ENCODE data around the gene NR2C2.
A peak's percentile ranks its signal among the peaks of the same experiment; 100 is the strongest.
"Not testable (repeated sequence)": the region's sequence is repeated elsewhere in the genome, so short reads cannot be mapped to it uniquely, and the experiment has no call there.

Gene NR2C2

GRCh38 chr3:14947100-14947885, at the start of gene NR2C2:
Gene NR2C2, plus strand, starts transcription at chr3:14947583. Its CDS starts 56,332 bp downstream, at chr3:15003915.
- peak; percentile 78 for DNase-seq

DNA sequence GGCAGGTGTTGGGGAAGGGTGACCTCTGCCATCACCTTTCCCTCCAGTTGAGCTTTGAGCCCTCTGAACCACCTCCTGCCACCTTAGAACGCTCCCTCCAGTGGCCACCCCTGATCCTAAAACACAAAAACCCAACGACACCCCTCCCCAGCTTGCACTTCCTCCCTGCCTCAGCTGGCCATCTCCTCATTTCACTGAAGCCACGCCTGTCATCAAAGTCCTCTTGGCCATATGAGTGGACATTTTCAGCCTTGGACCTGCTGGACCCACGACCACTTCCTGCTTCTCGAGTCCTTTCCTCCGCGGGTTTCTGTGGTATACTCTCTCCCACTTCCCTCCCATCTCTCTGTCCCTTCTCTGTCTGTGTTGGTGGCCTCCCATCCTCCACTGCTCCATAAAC, 48.5 kb upstream of the NR2C2 start:
- peak; percentile 15 for DNase-seq

DNA sequence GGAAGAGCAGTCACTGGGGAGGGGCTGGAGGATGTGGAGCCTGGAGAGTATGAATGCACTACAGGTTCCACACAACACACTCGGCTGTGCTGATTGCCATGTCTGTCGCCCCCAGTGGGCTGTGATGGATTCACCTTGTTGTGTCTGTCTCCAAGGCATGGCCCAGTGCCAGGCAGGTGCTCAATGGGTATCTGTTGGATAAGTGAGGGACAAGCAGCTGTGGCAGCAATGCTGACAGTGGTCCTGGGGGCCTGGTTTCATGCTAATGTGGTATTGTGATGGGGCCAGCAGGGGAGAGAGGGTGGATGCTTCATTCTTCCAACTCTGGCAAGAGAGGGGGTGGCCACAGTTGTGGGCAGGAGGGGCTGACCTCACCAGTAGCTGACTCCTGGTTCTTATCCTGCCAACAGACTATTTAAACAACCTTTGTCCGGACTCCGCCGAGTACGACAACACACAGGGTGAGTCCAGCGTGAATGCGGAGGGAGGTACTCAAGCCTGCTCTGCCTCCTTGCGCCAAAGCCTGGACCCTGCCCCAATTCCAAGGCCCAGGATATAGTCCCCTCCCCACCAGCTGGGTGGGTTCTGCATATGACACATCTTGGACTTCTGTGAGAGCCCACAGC, 47.3 kb upstream of the NR2C2 start:
- no peak for DNase-seq

DNA sequence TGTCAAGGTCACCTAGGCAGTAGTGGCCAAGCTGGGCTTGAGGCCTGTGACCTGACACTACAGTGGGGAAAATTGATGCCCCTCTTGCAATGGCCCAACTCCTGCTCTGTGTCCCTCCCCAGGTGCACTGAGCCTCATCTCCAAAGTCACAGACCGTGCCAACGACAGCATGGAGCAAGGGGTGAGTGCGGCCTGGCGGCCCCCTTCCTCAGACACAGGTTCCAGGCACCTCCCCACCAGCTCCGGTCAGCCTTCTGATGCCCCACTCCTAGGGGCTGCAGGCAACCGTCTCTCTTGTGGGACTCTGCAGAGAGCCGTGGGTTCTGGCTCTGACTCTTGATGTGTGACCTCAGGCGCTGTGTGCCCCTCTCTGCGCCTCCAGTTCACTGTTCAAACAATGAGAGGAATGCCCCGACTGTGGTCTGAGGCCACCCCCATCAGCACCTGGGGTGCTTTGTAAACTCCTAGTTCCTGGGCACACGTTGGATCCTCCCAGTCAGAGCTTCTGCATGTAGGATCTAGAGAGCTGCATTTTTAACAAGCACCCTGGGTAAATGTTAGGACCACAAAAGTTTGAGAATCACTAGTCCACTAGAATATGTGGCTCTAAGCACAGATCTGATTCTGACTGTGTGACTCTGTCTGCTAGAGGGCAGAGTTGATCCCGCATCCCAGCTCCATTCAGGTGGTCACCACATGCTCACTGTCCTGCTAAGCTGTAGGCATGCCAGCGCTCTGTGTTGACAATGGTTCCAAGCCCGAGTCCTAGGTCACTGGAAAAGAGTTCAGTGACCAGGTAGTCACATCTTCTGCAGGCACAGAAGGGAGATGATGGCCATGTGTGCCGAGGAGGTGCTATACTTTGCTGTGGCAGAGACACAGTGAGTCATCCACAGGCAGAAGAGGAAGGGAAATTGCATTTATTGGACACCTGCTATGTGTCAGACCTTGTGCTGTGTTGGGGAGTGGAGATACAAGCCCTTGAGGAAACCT, 46.2 kb upstream of the NR2C2 start:
- peak; percentile 13 for DNase-seq

GRCh38 chr3:14902719-14903118, 44.7 kb upstream of the NR2C2 start:
- DNase-seq = no peak

GRCh38 chr3:14903501-14903900, 43.9 kb upstream of the NR2C2 start:
- not testable (repeated sequence) for DNase-seq

DNA sequence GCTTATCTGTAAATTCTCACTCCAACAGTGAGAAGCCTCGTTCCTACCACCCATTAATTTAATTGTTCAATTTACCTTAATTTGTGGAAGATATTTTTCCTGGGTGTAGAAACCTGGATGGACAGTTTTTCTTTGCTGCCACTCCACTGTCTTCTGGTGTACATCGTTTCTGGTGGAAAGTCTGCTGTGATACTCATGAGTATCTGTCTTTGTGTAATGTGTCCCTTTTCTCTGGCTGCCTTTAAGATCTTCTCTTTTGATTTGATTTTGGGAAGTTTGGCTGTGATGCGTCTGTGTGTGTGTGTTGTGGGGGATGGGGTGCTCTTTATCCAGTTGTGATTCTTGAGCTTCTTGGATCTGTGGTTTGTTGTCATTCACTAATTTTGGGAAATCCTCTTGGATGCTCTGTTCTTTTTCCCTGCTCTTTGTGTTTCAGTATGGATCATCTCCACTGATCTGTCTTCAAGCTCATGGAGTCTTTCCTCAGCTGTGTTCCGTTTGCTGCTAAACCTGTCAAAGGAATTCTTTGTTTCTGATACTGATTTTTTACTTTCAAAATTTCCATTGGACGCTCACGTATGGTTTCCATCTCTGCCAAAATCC, 42.2 kb upstream of the NR2C2 start:
- DNase-seq = no peak

- no peak for DNase-seq
These were observed 40.9 kb upstream of the NR2C2 start for GRCh38 chr3:14906355-14906971.

DNA sequence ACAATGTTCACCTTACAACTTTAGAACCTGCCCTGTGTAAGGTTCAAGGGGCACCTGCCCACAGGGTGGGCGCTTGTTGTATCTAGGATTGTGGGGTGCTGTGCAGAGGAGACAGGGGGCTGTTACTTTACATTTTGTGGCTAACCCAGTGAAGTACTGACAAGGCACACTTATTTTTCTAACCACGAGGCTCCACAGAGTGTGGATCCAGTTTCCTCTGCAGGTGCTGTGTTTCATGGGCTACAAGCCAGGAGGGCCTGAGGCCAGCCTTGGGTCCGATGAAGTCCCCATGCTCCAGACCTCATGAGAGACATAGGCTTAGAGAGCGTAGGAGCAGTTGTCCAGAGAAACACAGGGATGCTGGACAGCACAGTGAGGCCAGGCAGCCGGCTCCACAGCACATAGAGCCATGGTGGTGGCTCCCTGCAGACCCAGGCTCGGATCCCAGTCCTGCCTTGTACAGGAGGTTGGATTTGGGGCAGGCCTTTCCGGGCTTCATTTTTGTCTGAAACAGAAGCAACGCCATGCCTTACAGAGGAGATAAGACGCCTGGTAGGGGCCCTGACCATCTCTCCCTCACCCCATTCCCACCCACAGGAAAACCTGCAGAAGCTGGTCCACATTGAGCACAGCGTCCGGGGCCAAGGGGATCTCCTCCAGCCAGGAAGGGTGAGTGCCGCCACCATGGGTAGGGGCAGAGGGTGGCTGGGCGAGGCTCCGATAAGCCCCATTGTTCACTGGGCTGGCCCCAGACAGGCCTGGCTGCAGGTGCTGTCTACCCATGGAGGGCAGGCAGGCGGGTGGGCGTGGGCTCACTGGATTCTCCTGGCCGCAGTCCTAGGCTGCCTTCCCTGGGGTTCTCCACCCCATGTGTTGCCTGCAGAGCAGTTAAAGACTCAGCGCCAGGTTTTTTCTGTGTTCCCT, 40.1 kb upstream of the NR2C2 start:
- no peak for DNase-seq

DNA sequence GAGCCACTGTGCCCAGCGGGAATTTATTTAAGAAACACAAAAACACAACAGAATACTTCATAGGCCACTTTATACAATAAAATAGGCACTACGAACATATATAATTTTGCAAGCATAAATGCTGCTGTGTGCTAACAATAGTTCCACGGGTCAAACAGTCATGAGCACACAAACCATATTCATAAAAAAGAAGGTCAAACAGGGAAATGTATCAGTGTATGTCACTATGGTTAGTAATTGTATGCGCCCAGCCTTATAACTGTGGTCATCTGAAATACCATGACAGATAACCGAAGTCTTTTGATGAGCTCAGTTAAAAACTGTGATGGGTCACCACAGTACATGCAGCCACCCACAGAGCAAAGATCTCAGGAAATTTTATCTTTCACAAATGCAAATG, 38.1 kb upstream of the NR2C2 start:
- peak; percentile 8 for DNase-seq

- DNase-seq = no peak
These were observed 35.7 kb upstream of the NR2C2 start for GRCh38 chr3:14911651-14912050.

- no peak for DNase-seq
These were observed 34.1 kb upstream of the NR2C2 start for GRCh38 chr3:14913071-14913925.

DNA sequence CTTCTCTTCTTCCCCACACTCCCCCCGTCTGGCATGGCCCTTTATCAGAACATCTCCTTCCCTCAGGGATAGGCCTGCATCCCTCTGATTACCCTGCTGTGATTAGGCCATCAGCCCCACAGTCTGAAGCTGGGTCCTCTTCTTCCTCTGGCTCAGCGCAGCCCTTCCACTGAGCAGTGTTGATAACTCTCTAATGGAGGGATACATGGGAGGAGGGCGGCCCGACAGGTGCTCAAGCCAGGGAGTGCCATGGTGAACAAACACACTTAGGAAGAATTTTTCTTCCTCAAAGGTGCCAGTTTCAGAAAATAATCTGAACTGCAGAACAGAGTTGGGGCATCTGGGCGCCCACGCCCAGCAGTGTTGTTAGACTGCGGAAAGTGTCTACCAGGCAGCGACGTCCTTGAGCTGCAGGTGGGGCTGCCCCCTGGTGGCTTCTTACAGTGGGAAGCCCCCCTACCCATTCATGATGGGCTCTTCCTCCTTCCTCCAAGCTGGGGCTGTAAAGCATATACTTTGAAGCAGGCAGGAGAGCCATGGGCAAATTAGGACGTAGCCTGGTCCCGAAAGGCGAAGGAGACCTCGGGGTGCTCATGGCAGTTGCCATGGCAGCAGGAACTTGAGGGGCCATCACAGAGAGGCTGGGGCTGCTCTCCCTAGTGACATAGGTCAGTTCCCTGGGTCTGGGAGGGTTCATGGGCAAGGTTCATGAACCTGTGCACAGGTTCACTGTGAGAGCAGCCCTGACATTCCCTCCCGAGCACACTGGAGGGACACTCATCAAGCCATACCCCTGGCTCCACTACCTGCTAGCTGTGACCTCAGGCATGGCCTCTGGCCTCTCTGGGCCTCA, 33.2 kb upstream of the NR2C2 start:
- no peak for DNase-seq

DNA sequence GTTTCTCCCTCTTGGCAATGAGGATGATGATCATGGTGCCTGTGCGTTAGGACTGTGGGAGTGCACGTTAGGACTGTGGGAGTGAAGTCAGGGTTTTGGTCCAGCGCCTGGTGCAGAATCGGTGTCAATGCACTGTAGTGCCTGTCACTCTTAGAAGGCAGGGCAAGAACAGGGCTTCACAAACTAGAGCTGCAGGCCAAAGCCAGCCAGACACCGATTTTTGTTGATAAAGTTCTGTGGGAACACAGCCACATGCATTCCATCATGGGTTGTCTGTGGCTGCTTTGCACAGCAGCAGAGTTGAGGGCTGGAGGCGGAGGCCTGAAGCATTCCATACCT, 32.6 kb upstream of the NR2C2 start:
- no peak for DNase-seq

GRCh38 chr3:14915636-14916222, 31.7 kb upstream of the NR2C2 start:
- no peak for DNase-seq

GRCh38 chr3:14918356-14918860, 29.0 kb upstream of the NR2C2 start:
- DNase-seq = no peak

DNA sequence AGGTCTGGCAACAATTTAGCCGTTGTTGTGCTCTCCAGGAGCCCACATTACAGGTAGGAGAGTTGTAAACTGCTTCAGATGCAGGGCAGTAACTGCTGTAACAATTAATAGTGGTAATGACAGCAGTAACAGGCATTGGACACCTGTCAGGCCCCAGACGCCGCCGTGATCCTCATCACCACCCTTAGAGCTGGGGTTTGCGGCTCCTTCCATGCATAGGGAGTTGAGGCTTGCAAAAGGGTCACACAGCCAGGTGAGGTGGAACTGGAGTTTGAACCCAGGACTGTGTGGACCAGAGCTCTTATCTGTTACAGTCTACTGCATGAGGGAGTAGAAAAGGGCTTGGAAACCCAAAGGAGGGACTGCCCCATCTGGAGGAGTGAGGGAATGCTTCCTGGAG, 26.8 kb upstream of the NR2C2 start:
- DNase-seq = no peak

GRCh38 chr3:14921034-14921616, 26.3 kb upstream of the NR2C2 start:
- DNase-seq = peak; percentile 73

All from MV-4-11 (cell line).